ENCODE results near the gene SSNA1. TPM values are rescaled to one million over a fixed set of nuclear protein-coding genes. Genes with fewer than 3 reads are reported as not detected.

The SSNA1 gene
- total and polyA plus RNA-seq, 2 experiments from 2014 or later: 82.2 to 128 TPM

- Histone ChIP-seq H3K36me3 (replicated peaks; ENCODE audit: insufficient read depth, low read depth) (no peaks in the 10 kb centered on the region), H3K27me3 (peaks cover 88% of the 10 kb centered on the region), H3K9me3 (ENCODE audit: low read depth) (no peaks in the 10 kb centered on the region), H3K27ac (no peak overlapping the region), H2AFZ (no peak overlapping the region), H3K4me1 (ENCODE audit: insufficient read depth) (peaks cover 27% of the 10 kb centered on the region), H3K4me3 (no peak overlapping the region), H4K20me1 (ENCODE audit: insufficient read depth, poor library complexity, severe bottlenecking) (no peaks in the 10 kb centered on the region), H3K9me2 (replicated peaks; ENCODE audit: insufficient read depth) (no peaks in the 10 kb centered on the region), H3K4me2 (peak overlapping the region; percentile 80), H3K79me2 (no peaks in the 10 kb centered on the region)
- WGBS (ENCODE audit: low lambda C conversion rate, missing lambda C conversion rate): 58% methylated on average over 11 of the region's 44 CpGs
- TF ChIP-seq CTCF (IDR thresholded peaks at IDR 0.05; ENCODE audit: poor library complexity) (no peak), EZH2phosphoT487 (IDR thresholded peaks at IDR 0.05; ENCODE audit: low read depth, severe bottlenecking, unreplicated experiment) (no peak), EZH2 (IDR thresholded peaks at IDR 0.05; ENCODE audit: borderline replicate concordance) (no peak)
- DNase-seq (ENCODE audit: low spot score): no peak
These were observed 21.2 kb upstream of the SSNA1 start for GRCh38 chr9:137167277-137167746.

GRCh38 chr9:137167747-137168572 is 20.5 kb upstream of the SSNA1 start:
- Histone ChIP-seq H3K4me3 (no peak overlapping the region), H3K79me2 (no peaks in the 10 kb centered on the region), H2AFZ (no peak overlapping the region), H4K20me1 (ENCODE audit: insufficient read depth, poor library complexity, severe bottlenecking) (no peaks in the 10 kb centered on the region), H3K4me2 (peak overlapping the region; percentile 80), H3K4me1 (ENCODE audit: insufficient read depth) (peaks cover 22% of the 10 kb centered on the region), H3K27me3 (peaks cover 82% of the 10 kb centered on the region), H3K9me3 (ENCODE audit: low read depth) (no peaks in the 10 kb centered on the region), H3K36me3 (replicated peaks; ENCODE audit: insufficient read depth, low read depth) (no peaks in the 10 kb centered on the region), H3K27ac (no peak overlapping the region), H3K9me2 (replicated peaks; ENCODE audit: insufficient read depth) (no peaks in the 10 kb centered on the region)
- peak; percentile 46 for DNase-seq (ENCODE audit: low spot score)
- WGBS (ENCODE audit: low lambda C conversion rate, missing lambda C conversion rate): 28% methylated on average over 29 of the region's 57 CpGs
- TF ChIP-seq CTCF (IDR thresholded peaks at IDR 0.05; ENCODE audit: poor library complexity): no peak
- no peak for TF ChIP-seq EZH2phosphoT487 (IDR thresholded peaks at IDR 0.05; ENCODE audit: low read depth, severe bottlenecking, unreplicated experiment)
- no peak for TF ChIP-seq EZH2 (IDR thresholded peaks at IDR 0.05; ENCODE audit: borderline replicate concordance)

GRCh38 chr9:137168573-137168903 is 19.9 kb upstream of the SSNA1 start:
- no peak overlapping the region for H3K27ac ChIP-seq
- H2AFZ ChIP-seq: no peak overlapping the region
- no peak overlapping the region for H3K4me3 ChIP-seq
- no peak for DNase-seq (ENCODE audit: low spot score)
- no peaks in the 10 kb centered on the region for H3K9me3 ChIP-seq (ENCODE audit: low read depth)
- no peaks in the 10 kb centered on the region for H3K36me3 ChIP-seq (replicated peaks; ENCODE audit: insufficient read depth, low read depth)
- peaks cover 17% of the 10 kb centered on the region for H3K4me1 ChIP-seq (ENCODE audit: insufficient read depth)
- peaks cover 76% of the 10 kb centered on the region for H3K27me3 ChIP-seq
- no peaks in the 10 kb centered on the region for H3K79me2 ChIP-seq
- WGBS (ENCODE audit: low lambda C conversion rate, missing lambda C conversion rate): 7% methylated on average over 14 of the region's 36 CpGs
- H4K20me1 ChIP-seq (ENCODE audit: insufficient read depth, poor library complexity, severe bottlenecking): no peaks in the 10 kb centered on the region
- H3K9me2 ChIP-seq (replicated peaks; ENCODE audit: insufficient read depth): no peaks in the 10 kb centered on the region
- TF ChIP-seq EZH2phosphoT487 (IDR thresholded peaks at IDR 0.05; ENCODE audit: low read depth, severe bottlenecking, unreplicated experiment) (peak; percentile 60), CTCF (IDR thresholded peaks at IDR 0.05; ENCODE audit: poor library complexity) (no peak)
- peak overlapping the region; percentile 80 for H3K4me2 ChIP-seq

Measured in hepatocyte (in vitro differentiated cells).